Left colon (tissue), 2 donors: ENCODE results near the gene SIRT3. TPM values are rescaled to one million over a fixed set of nuclear protein-coding genes. Genes with fewer than 3 reads are reported as not detected.
A peak's percentile ranks its signal among the peaks of the same experiment; 100 is the strongest.
"Not testable (repeated sequence)": the region's sequence is repeated elsewhere in the genome, so short reads cannot be mapped to it uniquely, and the experiment has no call there.

ENCODE experiments used
- ATAC-seq: fragments of 200-7000 bp; cut with Tn5 transposase; one replicate; pipeline ENCODE4 v1.9.1; 2020; ENCODE audit warnings: mild to moderate bottlenecking, moderate library complexity
- DNase-seq, 2 donors: peaks; one replicate each; pipeline ENCODE4 v3.0.0-alpha.2; 2020
- intact Hi-C, 2 donors: fragments of 100-400 bp; cut with DNase I in 1 of 2; cut with micrococcal nuclease in 1 of 2; formaldehyde crosslinking; loops; one replicate each; pipeline versions ENCODE4 v1.11.2 to v1.14.0; 2022; cut with DNase I, micrococcal nuclease
- total RNA-seq, 2 donors: library from RNA; stranded (reverse); fragmentation: NEBNext Ultra II Directional; extraction: Animal tissue kit (Norgen Biotek cat#: 25700); gene quantifications; one replicate each; pipeline ENCODE4 v1.2.1, GENCODE V29; 2021
- donor health status: DM: no; HTN: no; CAD: no.
- donor health status: DM: yes; HTN: yes; CAD: no.

SIRT3 gene
- total RNA-seq, 2 donors from 2014 or later: 18.8 to 22.3 TPM

GRCh38 chr11:197741-198235, 38.4 kb downstream of the SIRT3 start:
- intact Hi-C loops: no loop called here
- DNase-seq: peak in 1 of 2 donors; percentile 2
- ATAC-seq: no peak

DNA sequence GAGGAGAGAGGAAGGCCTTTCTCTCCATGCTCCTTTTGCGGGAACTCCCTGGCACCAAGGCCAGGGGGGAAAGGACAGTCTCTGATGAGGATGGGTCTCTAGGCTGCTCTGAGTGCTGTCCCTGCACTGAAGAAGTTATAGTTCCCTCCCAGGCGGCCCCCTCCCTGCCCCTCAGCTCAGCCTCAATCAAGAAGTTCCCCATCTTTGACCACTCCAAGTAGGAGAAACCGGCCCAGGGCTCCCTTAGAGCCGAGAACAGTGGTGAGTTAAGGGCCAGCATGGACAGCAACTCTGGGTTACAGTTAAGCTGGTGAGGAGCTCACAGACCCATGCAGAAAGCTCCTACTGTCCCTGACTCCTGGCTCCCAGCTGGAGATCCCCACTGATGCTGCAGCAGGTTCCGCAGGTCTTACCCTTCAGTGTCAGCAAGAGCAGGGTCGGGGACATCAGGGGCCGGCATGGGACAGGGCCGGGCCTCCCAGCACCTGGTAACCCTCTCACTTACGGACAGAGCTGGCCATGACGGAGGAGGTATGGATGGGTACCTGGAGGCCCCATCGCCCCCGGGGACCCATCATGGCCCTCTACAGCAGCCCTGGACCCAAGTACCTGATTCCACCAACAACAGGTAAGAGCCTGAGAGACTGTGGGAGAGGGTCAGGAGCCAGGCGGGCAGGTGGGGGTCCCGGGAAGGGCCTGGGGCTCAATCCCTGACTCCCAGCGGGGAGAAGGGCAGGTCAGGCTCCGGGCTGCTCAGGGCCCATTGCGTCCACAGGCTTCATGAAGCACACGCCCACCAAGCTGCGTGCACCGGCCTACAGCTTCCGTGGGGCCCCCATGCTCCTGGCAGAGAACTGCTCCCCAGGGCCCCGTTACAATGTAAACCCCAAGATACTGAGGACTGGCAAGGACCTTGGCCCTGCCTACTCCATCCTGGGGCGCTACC, 39.1 kb downstream of the SIRT3 start:
- peak in 1 of 2 donors; percentile 3 for DNase-seq
- ATAC-seq: peak; percentile 3
- intact Hi-C loops: no loop called here

GRCh38 chr11:193481-193880, 42.7 kb downstream of the SIRT3 start:
- peak in 1 of 2 donors; percentile 3 for DNase-seq
- intact Hi-C loops, ATAC-seq: not testable (repeated sequence)

DNA sequence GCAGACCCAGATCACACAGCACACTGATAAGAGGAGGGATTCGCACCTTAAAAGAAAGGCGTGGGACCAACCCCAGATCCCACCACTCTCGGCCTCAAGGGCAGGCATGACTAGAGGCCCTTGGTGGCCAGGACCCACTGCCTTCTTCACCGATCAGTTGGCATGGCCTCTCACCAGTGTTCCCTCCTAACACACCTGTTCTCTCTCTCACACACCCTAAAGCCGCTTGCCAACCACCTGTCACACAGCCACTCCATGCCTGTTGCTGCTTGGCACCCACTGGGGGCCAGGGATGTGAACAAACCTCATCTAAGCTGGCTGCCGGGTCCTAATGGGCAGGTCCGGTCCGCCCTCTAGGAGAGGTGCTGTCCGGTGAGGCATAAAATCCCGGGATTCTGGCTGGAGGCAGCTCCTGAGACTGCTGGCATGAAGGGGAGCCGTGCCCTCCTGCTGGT, 43.4 kb downstream of the SIRT3 start, which contains the start of gene SCGB1C1:
SCGB1C1 (plus strand) TSS at position 405 of the 455 bp plus-strand sequence; CDS start at position 427, 22 bp downstream.
- ATAC-seq, intact Hi-C loops, DNase-seq: not testable (repeated sequence)

- ATAC-seq: peak; percentile 59
- intact Hi-C loops: not testable (repeated sequence)
- peak in 1 of 2 donors; percentile 1 for DNase-seq
These were observed 44.4 kb downstream of the SIRT3 start for GRCh38 chr11:191490-192478.

DNA sequence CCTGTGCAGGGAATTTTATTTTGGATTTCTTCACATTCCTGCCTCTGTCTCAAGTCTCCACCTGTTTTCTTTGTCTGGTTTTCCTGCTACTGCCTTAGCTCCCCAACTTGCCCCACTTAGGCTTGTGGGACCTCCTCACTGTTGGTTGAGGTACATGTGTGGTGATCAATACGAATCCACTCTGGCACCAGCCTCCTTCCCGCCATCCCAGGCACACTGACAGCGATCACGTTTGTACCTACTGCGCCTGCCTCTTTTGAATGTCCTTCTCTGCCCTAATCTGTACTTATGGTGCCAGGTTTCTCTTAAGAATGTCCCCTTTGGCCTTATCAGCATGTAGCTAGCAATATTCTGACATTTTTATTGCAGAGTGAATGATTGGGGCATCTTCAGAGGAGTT, 45.6 kb downstream of the SIRT3 start:
- ATAC-seq: not testable (repeated sequence)
- peak in 1 of 2 donors; percentile 2 for DNase-seq

GRCh38 chr11:189843-190311, 46.3 kb downstream of the SIRT3 start:
- peak; percentile 70 for ATAC-seq
- peak; percentile 18 to 41 for DNase-seq

More for the DNA sequence above, 45.6 kb downstream of the SIRT3 start:
- intact Hi-C loops: not testable (repeated sequence)

DNA sequence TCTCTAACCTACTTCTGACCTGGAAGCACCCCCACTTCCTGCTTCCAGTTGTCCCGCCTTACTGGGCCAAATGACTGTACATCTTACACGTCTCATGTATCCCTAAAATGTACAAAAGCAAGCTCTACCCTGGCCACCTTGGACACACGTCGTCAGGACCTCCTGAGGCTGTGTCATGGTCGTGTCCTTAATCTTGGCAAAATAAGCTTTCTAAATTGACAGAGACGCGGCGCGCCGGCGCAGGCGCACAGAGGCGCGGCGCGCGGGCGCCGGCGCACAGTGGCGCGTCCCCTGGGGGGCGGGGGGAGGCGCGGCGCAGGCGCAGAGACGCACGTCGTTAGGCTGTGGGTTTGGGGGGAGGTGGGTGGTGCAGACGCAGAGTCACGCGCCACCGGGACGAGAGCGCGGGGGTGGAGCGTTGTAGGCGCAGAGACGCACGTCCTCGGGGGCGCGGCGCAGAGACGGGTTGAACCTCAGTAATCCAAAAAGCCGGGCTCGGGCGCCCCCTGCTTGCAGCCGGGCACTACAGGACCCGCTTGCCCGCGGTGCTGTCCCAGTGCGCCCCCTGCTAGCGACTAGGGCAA, 46.9 kb downstream of the SIRT3 start:
- intact Hi-C loops: not testable (repeated sequence)
- DNase-seq (peak in 1 of 2 donors; percentile 13), ATAC-seq (peak; percentile 38)

More at GRCh38 chr11:189843-190311, 46.3 kb downstream of the SIRT3 start:
- intact Hi-C loops: not testable (repeated sequence)

- intact Hi-C loops, DNase-seq, ATAC-seq: not testable (repeated sequence)
These were observed 55.9 kb downstream of the SIRT3 start for GRCh38 chr11:180242-180641.

Other genes starting within 250 kb of the SIRT3 start
- not detected for gene SCGB1C1, start 43.3 kb downstream of the SIRT3 start, total RNA-seq
- 10 to 100 TPM; 55.8 to 69.0 TPM for gene BET1L, start 28.9 kb downstream of the SIRT3 start, total RNA-seq
- gene RIC8A, start 28.6 kb downstream of the SIRT3 start, total RNA-seq: 10 to 100 TPM; 77.8 to 86.9 TPM
- 100 to 1,000 TPM in 1 of 2 donors, 10 to 100 TPM in 1; 99.5 to 111 TPM for gene PSMD13, start 634 bp upstream of the SIRT3 start, total RNA-seq
- gene NLRP6, start 42.1 kb upstream of the SIRT3 start, total RNA-seq: under 1 TPM; 0.92 TPM
- gene PGGHG, start 52.8 kb upstream of the SIRT3 start, total RNA-seq: 10 to 100 TPM; 18.8 to 20.6 TPM
- gene IFITM5, start 63.2 kb upstream of the SIRT3 start, total RNA-seq: not detected
- 100 to 1,000 TPM in 1 of 2 donors, 10 to 100 TPM in 1; 87.7 to 133 TPM for gene IFITM2, start 71.5 kb upstream of the SIRT3 start, total RNA-seq
- 100 to 1,000 TPM in 1 of 2 donors, 10 to 100 TPM in 1; 85.6 to 127 TPM for gene IFITM1, start 77.7 kb upstream of the SIRT3 start, total RNA-seq
- 100 to 1,000 TPM; 118 to 136 TPM for gene IFITM3, start 84.5 kb upstream of the SIRT3 start, total RNA-seq
- 1 to 10 TPM; 2.4 to 3.3 TPM for gene B4GALNT4, start 133.2 kb upstream of the SIRT3 start, total RNA-seq
- gene PKP3, start 157.9 kb upstream of the SIRT3 start, total RNA-seq: 100 to 1,000 TPM; 168 to 194 TPM
- 100 to 1,000 TPM; 123 to 152 TPM for gene SIGIRR, start 178.7 kb upstream of the SIRT3 start, total RNA-seq
- 100 to 1,000 TPM; 141 to 180 TPM for gene ANO9, start 205.7 kb upstream of the SIRT3 start, total RNA-seq
- 10 to 100 TPM; 23.3 to 27.4 TPM for gene PTDSS2, start 213.9 kb upstream of the SIRT3 start, total RNA-seq